CD4-positive, alpha-beta T cell treated with Interleukin-17A for 1 hour (primary cell): Measurements from ENCODE around the gene CEP72.

Source experiments
- DNase-seq: peaks from one replicate; pipeline ENCODE4 v3.0.0-alpha.2; 2020

The CEP72 gene

DNA sequence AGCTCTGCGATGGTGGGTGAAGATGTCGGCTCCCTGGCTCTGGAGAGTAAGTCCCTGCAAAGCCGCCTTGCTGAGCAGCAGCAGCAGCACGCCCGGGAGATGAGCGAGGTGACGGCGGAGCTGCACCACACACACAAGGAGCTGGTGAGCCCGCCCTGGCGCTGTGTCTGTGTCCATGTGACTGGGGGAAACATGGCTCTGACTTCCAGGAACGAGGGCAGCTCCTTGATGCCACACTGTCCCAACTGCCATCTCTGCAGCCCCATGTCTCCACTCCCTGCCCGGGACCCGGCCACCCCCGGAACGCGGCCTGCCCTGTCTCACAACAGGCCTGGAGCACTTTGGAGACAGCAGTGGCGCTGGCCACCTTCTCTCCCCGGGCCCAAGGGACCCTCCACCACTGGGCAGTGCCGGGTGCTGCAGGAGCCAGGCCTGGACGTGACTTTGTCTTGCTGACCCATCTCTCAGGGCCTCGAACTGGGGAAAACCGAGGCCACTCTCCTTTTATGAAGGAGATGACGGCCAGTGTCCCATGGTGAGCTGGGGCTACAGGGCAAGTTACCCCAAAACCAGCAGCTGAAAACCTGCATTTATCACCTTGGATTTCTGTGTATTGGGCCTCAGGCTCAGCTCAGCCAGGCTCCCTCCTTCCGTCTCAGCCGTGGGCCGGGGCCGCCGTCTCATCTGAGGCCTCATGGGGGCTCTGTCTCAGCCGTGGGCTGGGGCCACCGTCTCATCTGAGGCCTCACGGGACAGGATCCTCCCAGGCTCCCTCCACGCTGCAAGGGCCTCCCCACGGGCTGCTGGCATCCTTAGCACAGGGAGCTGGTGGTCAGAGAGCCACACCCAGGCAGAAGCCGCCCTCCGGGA, 28.6 kb downstream of the CEP72 start:
- no peak for DNase-seq

GRCh38 chr5:641331-641765, 29.2 kb downstream of the CEP72 start:
- no peak for DNase-seq

GRCh38 chr5:642481-642880, 30.3 kb downstream of the CEP72 start:
- DNase-seq, result no peak

DNA sequence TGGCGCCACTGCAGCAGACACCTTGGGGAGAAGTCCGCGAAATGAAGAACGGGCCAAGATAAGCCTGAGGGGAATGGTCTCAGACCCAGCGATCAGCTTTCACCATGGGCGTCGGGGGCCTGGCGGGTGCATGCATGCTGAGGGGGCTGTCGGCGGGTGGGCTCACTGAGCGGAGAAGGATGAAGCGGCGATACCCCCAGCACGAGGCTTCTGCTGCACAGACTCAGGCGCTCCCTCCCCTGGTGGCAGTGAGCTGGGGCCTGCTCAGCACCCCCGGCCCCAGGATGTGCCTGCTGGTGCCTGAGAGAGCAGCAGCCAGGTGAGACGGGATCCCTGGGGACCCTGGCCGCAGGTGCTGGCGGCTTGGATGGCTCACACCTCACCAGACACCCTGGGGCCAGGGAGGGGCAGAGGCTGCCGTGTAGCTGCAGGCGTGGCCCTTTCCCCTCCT, 31.2 kb downstream of the CEP72 start:
- no peak for DNase-seq

- DNase-seq, result no peak
These were observed 31.7 kb downstream of the CEP72 start for GRCh38 chr5:643811-644271.

- no peak for DNase-seq
These were observed 32.4 kb downstream of the CEP72 start for GRCh38 chr5:644509-644908.

DNA sequence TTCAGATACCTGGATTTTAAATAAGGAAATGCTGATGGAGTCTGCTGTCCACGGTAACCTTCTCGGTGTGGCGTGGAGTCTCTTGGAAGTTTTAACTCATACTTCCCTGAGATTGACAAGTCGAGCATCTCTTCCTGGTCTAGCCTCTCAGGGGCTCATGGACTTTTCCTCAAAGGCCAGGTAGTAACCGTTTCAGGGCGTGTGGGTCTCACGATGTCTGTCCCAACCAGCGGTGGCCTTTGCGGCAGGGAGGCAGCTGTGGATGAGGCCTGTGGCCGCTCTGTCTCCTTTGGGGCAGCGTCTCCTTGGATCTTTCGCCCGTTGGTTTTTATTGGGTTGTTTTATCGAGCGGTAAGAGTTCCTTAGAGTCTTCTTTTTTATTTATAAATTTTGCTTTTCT, 32.8 kb downstream of the CEP72 start:
- DNase-seq, result no peak

DNA sequence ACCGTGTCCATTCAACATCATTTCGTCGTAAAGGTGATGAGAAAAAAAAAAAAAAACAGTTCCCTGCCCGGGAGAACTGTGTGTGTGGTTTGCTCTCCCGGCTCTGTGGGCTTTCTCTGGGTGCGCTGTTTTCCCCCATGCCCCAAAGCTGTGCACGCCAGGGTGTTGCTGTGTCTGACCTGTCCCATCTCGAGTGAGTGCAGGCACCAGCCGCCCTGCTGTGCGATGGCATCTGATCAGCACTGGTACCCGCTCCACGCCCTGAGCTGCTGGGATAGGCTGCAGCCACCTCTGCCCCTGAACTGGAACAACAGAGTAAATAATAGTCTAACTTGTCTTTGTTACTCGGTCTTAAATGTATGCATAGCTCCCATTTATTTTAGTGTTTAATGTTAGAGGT, 33.3 kb downstream of the CEP72 start:
- DNase-seq, result no peak

DNA sequence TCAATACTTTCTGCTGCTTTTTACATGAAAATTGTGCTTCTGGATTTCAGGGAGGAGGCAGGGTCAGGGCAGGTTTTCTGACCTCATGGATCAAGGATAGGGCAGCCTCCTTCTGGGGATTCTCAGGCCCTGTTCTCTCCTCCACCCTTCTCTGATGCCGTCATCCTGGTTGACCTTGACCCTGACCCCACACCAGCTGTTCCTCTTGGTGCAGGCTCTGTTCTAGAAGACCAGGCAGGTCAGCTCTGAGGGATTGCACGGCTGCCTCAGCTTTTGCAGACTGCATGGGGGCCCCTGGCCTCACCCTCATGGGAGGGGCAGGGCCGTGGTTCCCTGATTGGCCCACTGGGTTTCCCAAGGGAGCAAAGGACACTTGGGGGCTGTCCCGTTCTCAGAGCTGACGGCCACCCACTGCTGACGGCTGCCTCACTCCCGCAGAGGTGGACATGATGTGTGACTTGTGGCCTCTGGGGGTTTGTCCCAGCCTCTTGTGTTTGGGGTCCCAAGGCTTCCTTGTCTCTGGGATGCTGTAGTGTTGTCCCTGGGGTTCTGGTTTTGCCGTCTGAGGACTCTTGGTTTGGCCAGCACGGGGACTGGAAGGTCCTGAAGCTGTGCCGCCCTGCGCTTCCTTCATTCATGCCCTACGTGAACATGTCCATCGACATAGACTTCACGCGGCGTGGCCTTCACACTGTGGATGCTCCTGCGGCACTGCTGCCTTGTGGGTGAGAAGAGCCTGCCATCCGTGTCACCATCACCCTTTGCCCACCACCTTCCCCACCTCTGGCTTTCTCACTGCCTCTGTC, 34.5 kb downstream of the CEP72 start:
- no peak for DNase-seq

DNA sequence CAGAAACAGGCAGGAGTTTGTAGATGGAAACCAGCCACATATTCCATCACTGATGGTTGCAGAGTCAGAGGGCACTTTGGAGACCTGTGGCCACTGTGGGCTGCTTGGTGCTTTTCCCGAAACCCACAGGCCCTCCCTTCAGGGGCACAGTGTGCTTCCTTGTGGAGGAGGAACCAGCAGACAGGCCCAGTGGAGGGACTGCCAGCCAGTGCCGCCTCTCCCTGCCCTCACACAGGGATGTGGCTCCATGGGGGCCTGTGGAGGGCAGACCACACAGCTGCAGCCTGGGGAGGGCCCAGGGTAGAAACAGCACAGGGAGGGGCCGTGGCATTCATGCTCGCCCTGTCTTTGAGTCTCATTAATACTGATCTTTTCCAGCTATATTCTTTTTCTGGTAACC, 35.2 kb downstream of the CEP72 start:
- DNase-seq, result no peak

- no peak for DNase-seq
These were observed 35.6 kb downstream of the CEP72 start for GRCh38 chr5:647727-648126.

DNA sequence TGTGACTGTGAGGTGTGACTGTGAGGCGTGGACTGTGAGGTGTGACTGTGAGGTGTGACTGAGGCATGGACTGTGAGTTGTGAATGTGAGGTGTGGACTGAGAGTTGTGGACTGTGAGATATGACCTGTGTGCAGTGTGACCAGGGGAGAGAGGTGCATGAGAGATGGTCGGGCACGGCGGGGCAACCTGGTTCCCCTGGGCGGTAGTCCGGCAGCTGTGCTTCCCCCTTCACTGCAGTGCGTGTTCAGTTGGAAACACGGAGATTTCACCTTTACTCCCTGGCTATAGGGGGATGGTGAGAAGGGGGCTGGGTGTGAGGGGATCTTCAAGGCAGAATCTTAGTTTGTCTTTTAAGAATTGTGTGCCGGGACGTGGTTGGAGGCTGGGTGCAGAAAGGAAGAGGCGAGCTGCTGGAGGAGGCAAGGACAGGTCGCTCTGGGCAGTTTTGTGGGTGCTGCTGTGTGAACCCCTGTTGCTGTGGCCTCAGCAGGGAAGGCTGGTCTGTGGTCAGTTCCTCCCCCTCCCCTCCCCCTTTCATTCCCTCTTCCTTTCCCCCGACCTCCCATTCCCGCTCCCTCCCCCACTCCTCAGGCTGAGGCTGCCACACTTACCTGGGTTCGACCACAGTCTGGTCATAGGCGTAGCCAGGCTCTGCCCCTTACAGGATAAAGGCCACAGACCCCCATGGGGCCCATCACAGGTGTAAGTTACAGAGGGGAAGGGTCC, 39.3 kb downstream of the CEP72 start:
- no peak for DNase-seq

DNA sequence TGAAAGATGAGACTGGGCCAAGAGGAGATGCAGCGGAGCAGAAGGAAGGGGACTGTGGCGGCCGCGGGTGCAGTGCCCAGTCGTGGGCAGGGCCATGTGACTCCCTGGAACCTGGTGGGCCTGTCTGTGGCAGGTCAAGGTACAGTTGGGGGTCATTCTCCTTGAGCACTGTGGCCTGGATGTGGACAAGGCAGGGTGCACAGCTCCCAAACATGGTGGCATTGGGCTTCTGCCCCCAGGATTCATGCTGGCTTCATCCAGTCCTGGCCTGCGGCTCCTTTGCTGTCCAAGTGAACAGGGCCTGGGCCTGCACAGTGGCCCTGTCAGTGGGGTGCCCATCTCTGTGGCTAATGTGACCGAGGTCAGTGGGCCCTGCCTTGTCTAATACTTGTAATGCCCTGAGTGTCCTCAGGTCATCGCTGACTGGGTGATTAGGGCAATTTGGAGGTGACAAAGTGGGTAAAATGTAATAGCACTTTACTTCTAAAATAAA, 39.9 kb downstream of the CEP72 start:
- no peak for DNase-seq

- no peak for DNase-seq
These were observed 40.7 kb downstream of the CEP72 start for GRCh38 chr5:652773-653350.

GRCh38 chr5:654071-654778, 42.1 kb downstream of the CEP72 start:
- no peak for DNase-seq

GRCh38 chr5:655406-655805, 43.3 kb downstream of the CEP72 start:
- no peak for DNase-seq

GRCh38 chr5:657570-657969, 45.4 kb downstream of the CEP72 start:
- no peak for DNase-seq

DNA sequence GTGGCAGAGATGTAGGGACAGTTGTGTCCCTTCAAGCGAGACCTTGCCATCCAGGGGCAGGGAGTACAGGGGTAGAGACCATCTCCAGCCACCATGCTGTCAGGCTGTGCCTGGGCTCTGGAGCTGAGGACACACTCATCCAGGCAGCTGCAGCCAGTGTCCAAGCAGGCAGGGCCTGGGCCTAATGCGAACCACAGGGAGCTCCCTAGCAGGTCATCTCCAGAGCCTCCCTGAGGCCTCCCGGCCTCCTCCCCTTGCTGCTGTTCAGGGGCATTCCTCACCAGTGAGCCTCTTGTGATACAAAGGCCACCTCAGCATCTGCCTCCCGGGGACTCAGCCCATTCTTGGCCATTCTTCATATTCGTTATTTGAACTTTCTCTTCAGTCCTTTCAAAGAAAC, 46.0 kb downstream of the CEP72 start:
- DNase-seq, result no peak

GRCh38 chr5:659496-660263, 47.5 kb downstream of the CEP72 start:
- no peak for DNase-seq

GRCh38 chr5:660491-661030, 48.4 kb downstream of the CEP72 start:
- no peak for DNase-seq
